ENCODE results near the gene SLC25A26.

The SLC25A26 gene

GRCh38 chr3:66407611-66408218 lies 186.9 kb downstream of the SLC25A26 start:
- peak; percentile 91 for TF ChIP-seq CTCF (IDR thresholded peaks at IDR 0.05; ENCODE audit: low read depth, low read length)
- no peak overlapping the region for H3K4me3 ChIP-seq (ENCODE audit: low read depth, low read length)

GRCh38 chr3:66409771-66410754 lies 189.3 kb downstream of the SLC25A26 start:
- H3K4me3 ChIP-seq (ENCODE audit: low read depth, low read length) = no peak overlapping the region
- TF ChIP-seq CTCF (IDR thresholded peaks at IDR 0.05; ENCODE audit: low read depth, low read length) = no peak

GRCh38 chr3:66410976-66411375 lies 190.2 kb downstream of the SLC25A26 start:
- no peak for TF ChIP-seq CTCF (IDR thresholded peaks at IDR 0.05; ENCODE audit: low read depth, low read length)
- H3K4me3 ChIP-seq (ENCODE audit: low read depth, low read length) = no peak overlapping the region

- no peak overlapping the region for H3K4me3 ChIP-seq (ENCODE audit: low read depth, low read length)
- TF ChIP-seq CTCF (IDR thresholded peaks at IDR 0.05; ENCODE audit: low read depth, low read length) = no peak
Observed at GRCh38 chr3:66411474-66411873, 190.7 kb downstream of the SLC25A26 start.

- H3K4me3 ChIP-seq (ENCODE audit: low read depth, low read length) = no peak overlapping the region
- no peak for TF ChIP-seq CTCF (IDR thresholded peaks at IDR 0.05; ENCODE audit: low read depth, low read length)
Observed at GRCh38 chr3:66411961-66412887, 191.4 kb downstream of the SLC25A26 start.

- TF ChIP-seq CTCF (IDR thresholded peaks at IDR 0.05; ENCODE audit: low read depth, low read length) = no peak; the same call in 1 of the 2 replicates
- 0 out of 2 replicates have a peak overlapping the region, but pooled peaks have one; percentile 21 for H3K4me3 ChIP-seq (ENCODE audit: low read depth, low read length)
Observed at GRCh38 chr3:66413151-66413751, 192.4 kb downstream of the SLC25A26 start.

All from WI38 (cell line).